Trophoblast cell (in vitro differentiated cells and primary cell): ENCODE results near the gene CTPS2.
"Not testable (repeated sequence)": the region's sequence is repeated elsewhere in the genome, so short reads cannot be mapped to it uniquely, and the experiment has no call there.

ENCODE experiments used
- DNase-seq, 2 donors: peaks; one replicate each; pipeline ENCODE4 v3.0.0-alpha.2; 2016
- H2AFZ ChIP-seq: 2 replicates; pipeline ENCODE4 v1.6.1; 2013; ENCODE audit warnings: low read length, moderate library complexity, mild to moderate bottlenecking; ENCODE audit not compliant: insufficient read depth, poor library complexity
- H2AK5ac ChIP-seq: 2 replicates; pipeline ENCODE4 v1.6.1; 2013; ENCODE audit warnings: mild to moderate bottlenecking, low read length
- H2BK120ac ChIP-seq: 2 replicates; pipeline ENCODE4 v1.6.1; 2013; ENCODE audit warnings: low read length, mild to moderate bottlenecking, moderate library complexity; ENCODE audit not compliant: insufficient read depth, poor library complexity
- H2BK12ac ChIP-seq: 2 replicates; pipeline ENCODE4 v1.6.1; 2013; ENCODE audit warnings: mild to moderate bottlenecking, low read length, moderate library complexity
- H2BK5ac ChIP-seq: 2 replicates; pipeline ENCODE4 v1.6.1; 2013; ENCODE audit warnings: low read length, low read depth, moderate library complexity, mild to moderate bottlenecking; ENCODE audit not compliant: poor library complexity
- H3K14ac ChIP-seq: 2 replicates; pipeline ENCODE4 v1.6.1; 2013; ENCODE audit warnings: mild to moderate bottlenecking, low read length
- H3K18ac ChIP-seq: 2 replicates; pipeline ENCODE4 v1.6.1; 2013; ENCODE audit warnings: mild to moderate bottlenecking, low read length
- H3K23ac ChIP-seq: 2 replicates; pipeline ENCODE4 v1.6.1; 2013; ENCODE audit warnings: low read length
- H3K27ac ChIP-seq: 2 replicates; pipeline ENCODE4 v1.5.1; 2013; ENCODE audit warnings: low read depth, mild to moderate bottlenecking, inconsistent platforms, low read length, moderate library complexity
- H3K27me3 ChIP-seq: 2 replicates; pipeline ENCODE4 v1.6.1; 2013; ENCODE audit warnings: inconsistent platforms, mild to moderate bottlenecking, low read length, moderate library complexity; ENCODE audit not compliant: insufficient read depth
- H3K36me3 ChIP-seq, 2 experiments: 1 replicate in 1 of 2; 2 replicates in 1 of 2; pipeline ENCODE4 v1.6.1; 2013; ENCODE audit warnings: low read length in 2 of 2, mild to moderate bottlenecking in 2 of 2, moderate library complexity in 1 of 2; ENCODE audit not compliant: insufficient read depth in 2 of 2, control insufficient read depth in 1 of 2
- H3K4ac ChIP-seq: 2 replicates; pipeline ENCODE4 v1.6.1; 2013; ENCODE audit warnings: low read depth, mild to moderate bottlenecking, low read length, moderate library complexity
- H3K4me1 ChIP-seq, 2 experiments: 1 replicate in 1 of 2; 2 replicates in 1 of 2; pipeline ENCODE4 v1.6.1; 2013; ENCODE audit warnings: low read length in 2 of 2, mild to moderate bottlenecking in 2 of 2, moderate library complexity in 1 of 2; ENCODE audit not compliant: insufficient read depth in 2 of 2, control insufficient read depth in 1 of 2
- H3K4me2 ChIP-seq: 2 replicates; pipeline ENCODE4 v1.6.1; 2013; ENCODE audit warnings: inconsistent platforms, mild to moderate bottlenecking, low read length, moderate library complexity
- H3K4me3 ChIP-seq: 2 replicates; pipeline ENCODE4 v1.5.1; 2013; ENCODE audit warnings: mild to moderate bottlenecking, low read depth, low read length, inconsistent platforms
- H3K79me1 ChIP-seq: one replicate; pipeline ENCODE4 v1.6.1; 2013; ENCODE audit warnings: low read length
- H3K79me2 ChIP-seq: 2 replicates; pipeline ENCODE4 v1.6.1; 2013; ENCODE audit warnings: low read length, mild to moderate bottlenecking; ENCODE audit not compliant: control insufficient read depth, insufficient read depth, poor library complexity
- H3K9ac ChIP-seq: 2 replicates; pipeline ENCODE4 v1.6.1; 2013; ENCODE audit warnings: mild to moderate bottlenecking, low read length
- H3K9me3 ChIP-seq: 2 replicates; pipeline ENCODE4 v1.6.1; 2013; ENCODE audit warnings: low read depth, mild to moderate bottlenecking, control low read depth, inconsistent platforms, low read length; ENCODE audit not compliant: insufficient read depth
- H4K12ac ChIP-seq: 2 replicates; pipeline ENCODE4 v1.6.1; 2013; ENCODE audit warnings: low read depth, mild to moderate bottlenecking, low read length, moderate library complexity
- H4K8ac ChIP-seq: 2 replicates; pipeline ENCODE4 v1.6.1; 2013; ENCODE audit warnings: low read depth, mild to moderate bottlenecking, low read length, moderate library complexity
- H4K91ac ChIP-seq: one replicate; pipeline ENCODE4 v1.6.1; 2013; ENCODE audit warnings: low read depth, mild to moderate bottlenecking, low read length, moderate library complexity
- WGBS: extraction: QIAGEN DNeasy Blood & Tissue Kit; methylation state at CpG from one replicate; pipeline ENCODE4 v1.1.7; 2013; ENCODE audit warnings: missing lambda C conversion rate; ENCODE audit not compliant: insufficient read length, insufficient coverage; ENCODE audit errors: extremely low coverage; 5-methylcytosine and 5-hydroxymethylcytosine counted together

The CTPS2 gene

GRCh38 chrX:16628946-16629595, 83.4 kb downstream of the CTPS2 start:
- H3K27ac ChIP-seq, result no peak overlapping the region
- H3K4ac ChIP-seq, result no peak overlapping the region
- H3K23ac ChIP-seq, result no peak overlapping the region
- peaks cover 0 to 6% of the 10 kb centered on the region in 2 experiments for H3K36me3 ChIP-seq
- no peak for DNase-seq
- H4K8ac ChIP-seq, result no peak overlapping the region
- no peaks in the 10 kb centered on the region for H3K9me3 ChIP-seq
- no peak overlapping the region for H4K91ac ChIP-seq
- H3K18ac ChIP-seq, result no peak overlapping the region
- no peak overlapping the region for H3K4me3 ChIP-seq
- no peak overlapping the region for H2BK12ac ChIP-seq
- no peaks in the 10 kb centered on the region for H3K79me2 ChIP-seq
- no peak overlapping the region for H3K4me2 ChIP-seq
- H3K27me3 ChIP-seq, result no peaks in the 10 kb centered on the region
- H2BK120ac ChIP-seq, result no peak overlapping the region
- H2AFZ ChIP-seq, result no peak overlapping the region
- H4K12ac ChIP-seq, result no peak overlapping the region
- H2AK5ac ChIP-seq, result no peak overlapping the region
- WGBS, result no CpG with 5 or more reads among the region's 17 CpGs
- H3K9ac ChIP-seq, result no peak overlapping the region
- H3K79me1 ChIP-seq, result no peaks in the 10 kb centered on the region
- H3K4me1 ChIP-seq, result no peaks in the 10 kb centered on the region
- no peak overlapping the region for H3K14ac ChIP-seq
- H2BK5ac ChIP-seq, result no peak overlapping the region

DNA sequence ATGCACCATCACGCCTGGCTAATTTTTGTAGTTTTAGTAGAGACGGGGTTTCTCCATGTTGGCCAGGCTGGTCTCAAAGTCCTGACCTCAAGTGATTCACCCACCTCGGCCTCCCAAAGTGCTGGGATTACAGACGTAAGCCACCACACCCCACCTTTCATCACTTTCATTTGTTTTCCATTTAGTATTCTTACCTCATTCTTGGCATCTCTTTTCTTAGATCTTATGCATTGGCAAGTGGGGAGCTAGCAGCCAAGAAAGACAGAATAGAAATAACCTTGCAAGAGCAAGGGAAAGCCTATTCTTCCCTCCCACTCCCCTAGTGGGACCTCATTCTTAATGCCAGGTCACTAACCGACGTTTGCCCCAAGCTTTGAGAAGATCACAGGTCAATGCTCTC, 84.0 kb downstream of the CTPS2 start:
- H4K12ac ChIP-seq, H3K36me3 ChIP-seq, H2AK5ac ChIP-seq, H3K27me3 ChIP-seq, H3K27ac ChIP-seq, H3K9me3 ChIP-seq, H2BK5ac ChIP-seq, H3K79me1 ChIP-seq, H2AFZ ChIP-seq, H3K18ac ChIP-seq, DNase-seq, H3K79me2 ChIP-seq, H3K4ac ChIP-seq, H4K8ac ChIP-seq, H4K91ac ChIP-seq, H2BK120ac ChIP-seq, H3K4me1 ChIP-seq, H3K14ac ChIP-seq, H3K9ac ChIP-seq, H3K23ac ChIP-seq, H3K4me3 ChIP-seq, H2BK12ac ChIP-seq, H3K4me2 ChIP-seq: not testable (repeated sequence)
- no CpG with 5 or more reads among the region's 6 CpGs for WGBS

DNA sequence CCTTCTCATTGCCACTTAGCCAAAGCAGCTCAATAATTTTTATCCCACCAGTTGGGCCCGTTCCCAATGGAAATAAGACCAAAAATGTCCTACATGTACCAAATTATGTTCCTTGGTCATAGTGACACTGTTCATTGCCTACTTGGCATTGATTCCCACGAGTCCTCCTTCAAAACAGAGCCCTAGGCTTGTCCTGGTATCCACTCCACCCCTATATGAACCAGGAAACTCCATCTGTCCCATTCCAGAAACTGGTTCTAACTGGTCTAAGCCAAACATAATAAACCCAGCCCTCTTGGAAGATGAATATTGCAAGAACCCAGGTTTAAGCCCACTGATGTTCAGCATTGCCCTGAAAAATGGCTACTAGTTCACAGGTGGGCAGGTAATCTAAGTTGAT, 93.4 kb downstream of the CTPS2 start:
- Histone ChIP-seq H3K36me3 (peaks cover 8% of the 10 kb centered on the region in 2 experiments), H3K18ac (no peak overlapping the region), H2AFZ (no peak overlapping the region), H2BK120ac (no peak overlapping the region), H4K12ac (no peak overlapping the region), H3K4ac (no peak overlapping the region), H3K27me3 (no peaks in the 10 kb centered on the region), H3K9ac (no peak overlapping the region), H3K27ac (no peak overlapping the region), H2AK5ac (no peak overlapping the region), H3K23ac (no peak overlapping the region), H3K4me1 (no peaks in the 10 kb centered on the region), H2BK5ac (no peak overlapping the region), H3K79me1 (no peaks in the 10 kb centered on the region), H3K4me2 (no peak overlapping the region), H3K79me2 (no peaks in the 10 kb centered on the region), H4K8ac (no peak overlapping the region), H3K4me3 (no peak overlapping the region), H3K14ac (no peak overlapping the region), H4K91ac (no peak overlapping the region), H3K9me3 (no peaks in the 10 kb centered on the region), H2BK12ac (no peak overlapping the region)
- DNase-seq, result no peak
- no CpG with 5 or more reads among the region's 2 CpGs for whole genome bisulfite sequencing

DNA sequence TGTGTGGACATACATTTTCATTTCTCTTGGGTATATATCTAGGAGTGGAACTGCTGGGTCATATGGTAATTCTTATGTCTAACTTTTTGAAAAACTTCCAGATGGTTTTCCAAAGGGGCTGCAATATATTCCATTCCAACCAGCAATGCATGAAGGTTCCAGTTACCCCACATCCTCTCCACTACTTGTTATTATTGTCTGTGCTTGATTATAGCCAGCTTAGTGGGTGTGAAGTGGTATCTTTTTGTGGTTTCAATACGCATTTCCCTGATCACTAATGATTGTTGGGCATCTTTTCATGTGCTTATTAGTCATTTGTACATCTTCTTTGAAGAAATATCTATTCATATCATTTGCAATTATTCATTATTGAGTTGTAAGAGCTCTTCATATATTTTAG, 94.0 kb downstream of the CTPS2 start:
- Histone ChIP-seq H3K14ac (no peak overlapping the region), H4K12ac (no peak overlapping the region), H3K4me3 (no peak overlapping the region), H2BK12ac (no peak overlapping the region), H3K4me2 (no peak overlapping the region), H3K4me1 (no peaks in the 10 kb centered on the region), H3K27ac (no peak overlapping the region), H3K27me3 (no peaks in the 10 kb centered on the region), H4K91ac (no peak overlapping the region), H2BK120ac (no peak overlapping the region), H4K8ac (no peak overlapping the region), H2BK5ac (no peak overlapping the region), H3K79me2 (no peaks in the 10 kb centered on the region), H3K9me3 (no peaks in the 10 kb centered on the region), H3K18ac (no peak overlapping the region), H3K9ac (no peak overlapping the region), H3K79me1 (no peaks in the 10 kb centered on the region), H3K36me3 (peaks cover 10 to 11% of the 10 kb centered on the region in 2 experiments), H3K23ac (no peak overlapping the region), H2AK5ac (no peak overlapping the region), H3K4ac (no peak overlapping the region), H2AFZ (no peak overlapping the region)
- no CpG with 5 or more reads among the region's 1 CpG for WGBS
- DNase-seq, result no peak
